Neural progenitor cell (in vitro differentiated cells): ENCODE data around the gene ISM2.

Experiments used
- EZH2 ChIP-seq: fragments of 200-600 bp; sonication (generic); IDR thresholded peaks from 2 replicates; pipeline ENCODE4 v1.6.1; 2017; ENCODE audit warnings: antibody characterized with exemption, mild to moderate bottlenecking, moderate library complexity
- EZH2phosphoT487 ChIP-seq: fragments of 200-600 bp; sonication (generic); IDR thresholded peaks from 2 replicates; pipeline ENCODE4 v1.6.1; 2017; ENCODE audit warnings: antibody characterized with exemption
- TF ChIP-seq, protein P1 (sequence below): fragments of 200-600 bp; sonication (generic); IDR thresholded peaks from 2 replicates; pipeline ENCODE4 v1.5.1; 2017; ENCODE audit warnings: antibody characterized with exemption, mild to moderate bottlenecking

- no peak for TF ChIP-seq EZH2
- TF ChIP-seq, protein P1, sequence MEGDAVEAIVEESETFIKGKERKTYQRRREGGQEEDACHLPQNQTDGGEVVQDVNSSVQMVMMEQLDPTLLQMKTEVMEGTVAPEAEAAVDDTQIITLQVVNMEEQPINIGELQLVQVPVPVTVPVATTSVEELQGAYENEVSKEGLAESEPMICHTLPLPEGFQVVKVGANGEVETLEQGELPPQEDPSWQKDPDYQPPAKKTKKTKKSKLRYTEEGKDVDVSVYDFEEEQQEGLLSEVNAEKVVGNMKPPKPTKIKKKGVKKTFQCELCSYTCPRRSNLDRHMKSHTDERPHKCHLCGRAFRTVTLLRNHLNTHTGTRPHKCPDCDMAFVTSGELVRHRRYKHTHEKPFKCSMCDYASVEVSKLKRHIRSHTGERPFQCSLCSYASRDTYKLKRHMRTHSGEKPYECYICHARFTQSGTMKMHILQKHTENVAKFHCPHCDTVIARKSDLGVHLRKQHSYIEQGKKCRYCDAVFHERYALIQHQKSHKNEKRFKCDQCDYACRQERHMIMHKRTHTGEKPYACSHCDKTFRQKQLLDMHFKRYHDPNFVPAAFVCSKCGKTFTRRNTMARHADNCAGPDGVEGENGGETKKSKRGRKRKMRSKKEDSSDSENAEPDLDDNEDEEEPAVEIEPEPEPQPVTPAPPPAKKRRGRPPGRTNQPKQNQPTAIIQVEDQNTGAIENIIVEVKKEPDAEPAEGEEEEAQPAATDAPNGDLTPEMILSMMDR: no peak
- no peak for TF ChIP-seq EZH2phosphoT487
Observed at GRCh38 chr14:77505031-77505430, 6.4 kb upstream of the ISM2 start.
